Astrocyte of the cerebellum (primary cell): ENCODE measurements around the gene NBL1.

Source experiments
- DNase-seq: peaks from one replicate; pipeline ENCODE4 v3.0.0-alpha.2; 2011; ENCODE audit warnings: low read depth
- H3K4me3 ChIP-seq: 2 replicates; pipeline ENCODE4 v1.5.1; 2011; ENCODE audit warnings: mild to moderate bottlenecking, low read depth, low read length, moderate library complexity
- in situ Hi-C: cut with HindIII; loops from 2 replicates; pipeline ENCODE4 v1.10.0; 2017; ENCODE audit warnings: low sequenced_read_pairs
- TF ChIP-seq, protein P1 (sequence below): IDR thresholded peaks from 2 replicates; pipeline ENCODE4 v1.5.1; 2012; ENCODE audit warnings: low read length, low read depth, moderate library complexity, mild to moderate bottlenecking; ENCODE audit errors: missing control alignments

NBL1 gene

DNA sequence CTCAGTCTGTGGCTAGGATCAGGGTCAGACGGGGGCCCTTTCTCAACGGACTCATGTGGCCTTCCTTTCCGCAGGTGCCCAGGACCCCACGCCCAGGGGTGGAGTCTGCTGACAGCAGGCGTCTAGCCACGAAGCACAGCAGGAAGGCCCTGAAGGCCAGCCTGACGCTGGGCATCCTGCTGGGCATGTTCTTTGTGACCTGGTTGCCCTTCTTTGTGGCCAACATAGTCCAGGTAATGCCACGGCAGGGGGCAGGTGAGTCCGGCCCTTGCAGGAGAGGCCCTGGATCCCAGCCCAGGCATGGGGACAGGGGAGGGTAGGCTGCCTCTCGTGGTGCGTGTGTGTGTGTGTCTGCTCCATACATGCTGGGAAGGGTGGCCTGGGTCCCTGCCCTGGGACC, 34.4 kb downstream of the NBL1 start:
- no peak for DNase-seq
- no peak overlapping the region for H3K4me3 ChIP-seq
- TF ChIP-seq, protein P1, sequence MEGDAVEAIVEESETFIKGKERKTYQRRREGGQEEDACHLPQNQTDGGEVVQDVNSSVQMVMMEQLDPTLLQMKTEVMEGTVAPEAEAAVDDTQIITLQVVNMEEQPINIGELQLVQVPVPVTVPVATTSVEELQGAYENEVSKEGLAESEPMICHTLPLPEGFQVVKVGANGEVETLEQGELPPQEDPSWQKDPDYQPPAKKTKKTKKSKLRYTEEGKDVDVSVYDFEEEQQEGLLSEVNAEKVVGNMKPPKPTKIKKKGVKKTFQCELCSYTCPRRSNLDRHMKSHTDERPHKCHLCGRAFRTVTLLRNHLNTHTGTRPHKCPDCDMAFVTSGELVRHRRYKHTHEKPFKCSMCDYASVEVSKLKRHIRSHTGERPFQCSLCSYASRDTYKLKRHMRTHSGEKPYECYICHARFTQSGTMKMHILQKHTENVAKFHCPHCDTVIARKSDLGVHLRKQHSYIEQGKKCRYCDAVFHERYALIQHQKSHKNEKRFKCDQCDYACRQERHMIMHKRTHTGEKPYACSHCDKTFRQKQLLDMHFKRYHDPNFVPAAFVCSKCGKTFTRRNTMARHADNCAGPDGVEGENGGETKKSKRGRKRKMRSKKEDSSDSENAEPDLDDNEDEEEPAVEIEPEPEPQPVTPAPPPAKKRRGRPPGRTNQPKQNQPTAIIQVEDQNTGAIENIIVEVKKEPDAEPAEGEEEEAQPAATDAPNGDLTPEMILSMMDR: no peak
- in situ Hi-C loops: no loop called here

DNA sequence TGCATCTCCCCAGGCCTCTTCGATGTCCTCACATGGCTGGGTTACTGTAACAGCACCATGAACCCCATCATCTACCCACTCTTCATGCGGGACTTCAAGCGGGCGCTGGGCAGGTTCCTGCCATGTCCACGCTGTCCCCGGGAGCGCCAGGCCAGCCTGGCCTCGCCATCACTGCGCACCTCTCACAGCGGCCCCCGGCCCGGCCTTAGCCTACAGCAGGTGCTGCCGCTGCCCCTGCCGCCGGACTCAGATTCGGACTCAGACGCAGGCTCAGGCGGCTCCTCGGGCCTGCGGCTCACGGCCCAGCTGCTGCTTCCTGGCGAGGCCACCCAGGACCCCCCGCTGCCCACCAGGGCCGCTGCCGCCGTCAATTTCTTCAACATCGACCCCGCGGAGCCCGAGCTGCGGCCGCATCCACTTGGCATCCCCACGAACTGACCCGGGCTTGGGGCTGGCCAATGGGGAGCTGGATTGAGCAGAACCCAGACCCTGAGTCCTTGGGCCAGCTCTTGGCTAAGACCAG, 34.9 kb downstream of the NBL1 start:
- TF ChIP-seq, protein P1: no peak
- in situ Hi-C loops: no loop called here
- DNase-seq: no peak
- no peak overlapping the region for H3K4me3 ChIP-seq

DNA sequence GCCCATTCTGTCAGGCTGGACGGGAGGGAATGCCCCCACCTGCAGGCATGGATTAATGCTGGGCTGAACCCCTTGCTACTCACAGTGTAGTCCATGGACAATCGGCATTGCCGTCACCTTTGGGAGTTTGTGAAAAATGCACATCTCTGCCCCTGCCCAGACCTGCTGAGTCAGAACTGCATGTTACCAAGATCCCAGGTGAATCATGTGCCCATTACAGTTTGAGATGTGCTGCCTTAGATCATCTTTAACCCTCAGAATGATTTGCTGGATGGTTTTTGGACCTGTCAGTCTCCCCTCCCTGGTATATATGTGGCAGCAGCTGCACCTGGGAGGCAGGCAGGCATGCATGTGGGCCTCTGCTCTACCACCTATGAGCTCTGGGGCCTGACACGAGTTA, 35.6 kb downstream of the NBL1 start:
- in situ Hi-C loops: no loop called here
- H3K4me3 ChIP-seq: no peak overlapping the region
- TF ChIP-seq, protein P1: no peak
- DNase-seq: no peak

DNA sequence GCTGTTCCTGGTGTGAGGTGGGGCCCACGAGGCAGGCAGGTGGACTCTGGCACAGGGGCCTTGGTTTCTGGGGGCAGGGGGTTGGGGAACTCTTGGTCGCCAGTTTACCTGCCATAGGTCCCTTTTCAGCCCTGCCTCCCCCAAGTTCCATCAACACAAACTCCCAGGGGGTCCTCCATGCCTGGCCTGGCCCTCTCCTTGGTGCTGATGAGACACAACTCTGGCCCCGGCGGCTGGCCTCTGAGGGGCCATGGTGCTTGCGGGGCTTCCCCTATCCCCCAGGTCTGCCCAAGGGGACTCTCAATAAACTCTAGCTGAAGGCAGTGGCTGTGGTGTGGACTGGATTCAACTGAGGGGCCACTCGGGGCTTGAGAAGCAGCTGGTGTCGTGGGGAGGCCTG, 36.5 kb downstream of the NBL1 start:
- in situ Hi-C loops: no loop called here
- TF ChIP-seq, protein P1: no peak
- no peak overlapping the region for H3K4me3 ChIP-seq
- no peak for DNase-seq

DNA sequence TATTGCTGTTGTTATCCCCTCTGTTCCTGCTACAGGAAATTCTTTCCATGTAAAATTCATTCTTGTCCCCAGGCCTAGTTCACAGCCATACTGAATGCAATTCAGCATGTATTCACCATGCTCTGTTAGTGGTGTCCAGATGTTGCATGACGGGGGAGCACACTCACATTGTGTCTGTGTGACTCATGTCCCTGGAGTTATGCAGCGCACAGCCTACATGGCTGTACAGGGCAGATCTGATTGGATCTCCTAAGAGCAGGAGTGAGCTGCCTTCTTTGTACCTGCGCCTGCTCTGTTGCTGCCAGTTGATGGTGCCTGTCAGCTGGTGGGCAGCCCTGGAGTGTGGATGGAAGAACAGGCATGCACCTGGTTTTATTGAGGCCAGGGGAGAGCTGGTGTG, 38.1 kb downstream of the NBL1 start:
- no peak overlapping the region for H3K4me3 ChIP-seq
- in situ Hi-C loops: no loop called here
- TF ChIP-seq, protein P1: no peak
- peak; percentile 37 for DNase-seq

DNA sequence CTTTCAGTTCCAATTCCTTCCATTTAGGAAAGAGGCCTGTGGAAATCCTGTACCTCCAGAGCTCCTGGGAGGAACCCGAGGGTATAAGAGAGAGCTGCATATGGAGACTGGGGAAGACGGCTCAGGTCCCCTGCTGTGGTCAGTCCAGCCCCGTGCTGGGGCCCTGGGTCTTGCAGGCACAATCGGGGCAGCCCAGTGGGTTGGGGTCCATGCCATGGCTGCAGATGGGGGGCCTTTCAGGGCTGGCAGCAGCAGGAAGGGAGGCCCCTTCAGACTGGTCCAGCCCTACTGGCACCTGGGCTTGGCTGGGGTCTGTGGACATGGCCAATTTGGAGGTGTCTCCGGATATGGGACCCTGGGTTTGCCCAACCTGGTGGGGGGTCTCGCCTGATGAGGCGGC, 38.8 kb downstream of the NBL1 start:
- H3K4me3 ChIP-seq: no peak overlapping the region
- TF ChIP-seq, protein P1: no peak
- no peak for DNase-seq
- in situ Hi-C loops: no loop called here

DNA sequence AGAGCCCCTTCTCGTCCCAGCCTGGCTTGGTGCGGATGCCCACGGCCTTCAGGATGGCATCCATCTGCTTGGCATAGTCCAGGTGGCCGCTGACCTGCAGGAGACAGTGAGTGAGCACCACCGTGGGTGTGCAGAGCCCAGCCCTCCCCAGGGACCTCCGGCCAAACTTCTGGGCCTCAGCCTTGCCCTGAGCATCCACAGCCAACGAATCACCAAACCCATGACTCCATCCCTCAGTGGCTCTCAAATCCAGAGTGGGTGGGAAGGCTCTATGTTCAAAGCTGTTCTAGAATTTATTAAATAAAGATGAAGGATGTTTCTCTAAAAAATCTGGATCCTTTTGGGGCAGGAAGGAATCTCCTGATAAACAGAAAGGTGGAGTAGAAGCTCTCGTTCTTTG, 39.2 kb downstream of the NBL1 start:
- no peak overlapping the region for H3K4me3 ChIP-seq
- no peak for DNase-seq
- TF ChIP-seq, protein P1: no peak
- in situ Hi-C loops: no loop called here
